Measurements from ENCODE around the gene TPRX1. TPM values are rescaled to one million over a fixed set of nuclear protein-coding genes. Genes with fewer than 3 reads are reported as not detected.

TPRX1 gene
- total and polyA plus RNA-seq, 9 of the 15 experiments (the other 6 are each of a cell fraction or from before 2014, with no cell fraction given) = not detected

- TF ChIP-seq REST (IDR thresholded peaks at IDR 0.05; ENCODE audit: borderline replicate concordance) = peak; percentile 53
- TF ChIP-seq REST (CRISPR knock-in tag; IDR thresholded peaks at IDR 0.05; ENCODE audit: low read depth) = no peak
- no peak for TF ChIP-seq CBFA2T2 (conservative IDR thresholded peaks at IDR 0.05)
- TF ChIP-seq RREB1 (CRISPR knock-in tag; IDR thresholded peaks at IDR 0.05) = peak; percentile 96
- TF ChIP-seq ZBTB1 (CRISPR knock-in tag; IDR thresholded peaks at IDR 0.05; ENCODE audit: borderline replicate concordance, low read depth) = peak; percentile 51; the same call in 1 of the 2 replicates
- TF ChIP-seq JUND (IDR thresholded peaks at IDR 0.05; ENCODE audit: borderline replicate concordance, low read depth, low read length) = peak; percentile 96
- TF ChIP-seq JUND (tag; IDR thresholded peaks at IDR 0.05; ENCODE audit: borderline replicate concordance, low read depth, low read length) = no peak
- peak; percentile 79 for TF ChIP-seq ZEB2 (IDR thresholded peaks at IDR 0.05)
- TF ChIP-seq SAFB2 (IDR thresholded peaks at IDR 0.05; ENCODE audit: borderline replicate concordance, low read depth, low read length, severe bottlenecking) = no peak
- 0 out of 2 replicates have a peak, but pooled peaks have one; percentile 33 for TF ChIP-seq ETS1 (conservative IDR thresholded peaks at IDR 0.05; ENCODE audit: control insufficient read depth, low read depth, low read length)
- no peak for TF ChIP-seq ZNF3 (CRISPR knock-in tag; IDR thresholded peaks at IDR 0.05)
These were observed 26.1 kb downstream of the TPRX1 start, which contains the start of gene SELENOW (continued) for GRCh38 chr19:47778049-47778953.
